Measurements from ENCODE around the gene PSMD13. TPM values are rescaled to one million over a fixed set of nuclear protein-coding genes. Genes with fewer than 3 reads are reported as not detected.

The PSMD13 gene
- total RNA-seq, 1 experiment from 2014 or later: 117 TPM

DNA sequence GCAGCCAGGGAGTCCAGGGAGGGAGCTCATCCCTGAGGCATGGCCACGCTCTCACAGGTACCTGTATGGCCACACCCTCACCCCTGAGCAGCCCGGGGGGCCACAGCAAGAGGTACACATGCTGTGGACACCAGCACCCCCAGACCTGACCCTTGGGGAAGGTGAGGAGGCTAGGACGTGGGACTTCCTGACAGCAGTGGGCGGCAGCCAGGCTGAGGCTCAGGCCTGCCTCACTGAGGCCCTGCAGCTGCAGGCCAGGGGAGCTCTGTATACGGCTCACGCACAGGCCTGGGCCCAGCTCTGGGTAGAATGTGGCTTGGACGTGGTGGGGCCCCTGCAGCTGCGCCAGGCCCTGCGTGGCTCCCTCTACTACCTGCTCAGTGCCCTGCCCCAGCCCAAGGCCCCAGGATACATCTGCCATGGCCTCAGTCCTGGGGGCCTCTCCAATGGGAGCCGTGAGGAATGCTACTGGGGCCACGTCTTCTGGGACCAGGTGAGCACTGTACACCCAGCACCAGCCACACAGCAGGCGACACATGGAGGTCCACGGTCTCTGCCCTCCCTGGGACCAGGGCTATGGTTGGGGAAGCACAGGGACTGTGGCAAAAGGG lies 54.0 kb downstream of the PSMD13 start:
- in situ Hi-C loops (cut with HindIII; ENCODE audit: low pct_unique_long_range_greater_than_20kb, low sequenced_read_pairs): no loop called here
- DNase-seq (ENCODE audit: low read depth): no peak

DNA sequence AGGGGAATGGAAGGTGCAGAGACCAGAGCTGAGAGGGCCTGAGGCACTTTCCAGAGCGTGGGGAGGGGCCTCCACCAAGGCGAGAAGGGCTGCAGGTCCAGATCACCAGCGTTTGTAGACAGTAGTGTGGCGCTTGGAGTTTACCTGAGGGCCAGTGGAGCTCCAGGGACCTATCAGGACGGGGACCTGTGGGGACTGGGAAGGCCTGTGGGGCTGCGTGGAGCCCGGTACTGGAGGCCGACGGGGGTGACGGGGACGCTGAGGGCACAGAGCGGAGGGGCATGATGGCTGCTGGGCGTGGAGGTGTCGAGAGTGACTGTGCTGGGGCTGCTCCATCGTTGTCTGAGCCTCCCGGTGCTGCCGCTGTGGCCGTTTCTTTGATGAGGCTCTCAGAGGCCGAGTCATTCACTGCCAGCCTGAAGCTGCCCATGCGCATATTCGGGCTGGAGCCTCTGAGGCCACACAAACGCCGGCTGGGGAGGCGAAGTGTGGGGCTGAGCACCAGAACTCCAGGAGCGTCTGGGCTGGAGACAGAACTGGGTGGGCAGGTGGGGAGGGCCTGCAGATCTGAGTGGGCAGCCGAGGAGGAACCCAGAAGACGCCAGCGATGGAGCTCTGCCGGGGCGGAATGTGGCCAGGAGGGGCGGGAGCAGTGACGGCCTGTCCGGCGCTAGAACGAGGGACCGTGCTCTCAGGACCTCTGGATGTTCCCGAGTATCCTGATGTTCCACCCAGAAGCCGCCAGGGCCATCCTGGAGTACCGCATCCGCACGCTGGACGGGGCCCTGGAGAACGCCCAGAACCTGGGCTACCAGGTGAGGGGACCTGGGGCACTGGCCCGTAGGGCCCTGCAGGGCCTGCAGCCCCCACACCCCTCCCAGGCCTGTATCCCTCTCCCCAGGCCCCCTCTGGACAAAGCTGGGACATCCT lies 54.8 kb downstream of the PSMD13 start:
- no peak for DNase-seq (ENCODE audit: low read depth)
- in situ Hi-C loops (cut with HindIII; ENCODE audit: low pct_unique_long_range_greater_than_20kb, low sequenced_read_pairs): no loop called here

DNA sequence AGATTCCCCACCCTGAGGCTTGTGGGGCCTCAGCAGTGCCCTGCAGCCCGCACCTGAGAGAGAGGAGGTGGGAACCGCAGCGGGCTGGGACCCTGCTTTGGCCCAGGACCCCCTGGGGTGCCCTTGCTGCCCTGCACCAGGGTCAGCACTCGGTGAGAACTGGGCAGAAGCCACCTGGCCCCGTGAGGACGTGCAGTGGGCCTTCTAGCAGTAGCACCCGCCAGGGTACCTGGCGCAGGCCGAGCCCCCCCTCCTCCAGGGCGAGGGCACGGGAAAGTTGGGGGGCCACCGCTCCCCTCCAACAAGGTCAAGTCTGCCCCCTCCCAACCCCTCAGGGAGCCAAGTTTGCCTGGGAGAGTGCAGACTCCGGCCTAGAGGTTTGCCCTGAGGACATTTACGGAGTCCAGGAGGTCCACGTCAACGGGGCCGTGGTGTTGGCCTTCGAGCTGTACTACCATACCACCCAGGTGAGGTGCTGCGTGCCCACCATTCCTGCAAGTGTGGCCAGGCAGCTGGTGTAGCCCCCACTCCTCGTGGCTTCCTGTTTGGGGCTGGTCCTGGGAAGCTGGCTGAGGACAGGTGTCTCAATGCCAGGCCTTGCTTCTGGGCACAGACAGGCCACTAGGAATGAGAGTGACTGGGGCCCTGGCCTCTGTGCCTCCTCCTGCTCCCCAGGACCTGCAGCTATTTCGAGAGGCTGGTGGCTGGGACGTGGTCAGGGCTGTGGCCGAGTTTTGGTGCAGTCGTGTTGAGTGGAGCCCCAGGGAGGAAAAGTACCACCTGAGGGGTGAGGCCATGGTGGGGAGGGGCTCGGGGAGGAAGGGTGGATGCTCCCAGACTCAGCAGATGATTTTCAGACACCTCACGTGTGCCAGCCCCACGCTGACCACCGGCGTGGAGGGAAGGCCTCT lies 55.7 kb downstream of the PSMD13 start:
- in situ Hi-C loops (cut with HindIII; ENCODE audit: low pct_unique_long_range_greater_than_20kb, low sequenced_read_pairs): no loop called here
- DNase-seq (ENCODE audit: low read depth): no peak

DNA sequence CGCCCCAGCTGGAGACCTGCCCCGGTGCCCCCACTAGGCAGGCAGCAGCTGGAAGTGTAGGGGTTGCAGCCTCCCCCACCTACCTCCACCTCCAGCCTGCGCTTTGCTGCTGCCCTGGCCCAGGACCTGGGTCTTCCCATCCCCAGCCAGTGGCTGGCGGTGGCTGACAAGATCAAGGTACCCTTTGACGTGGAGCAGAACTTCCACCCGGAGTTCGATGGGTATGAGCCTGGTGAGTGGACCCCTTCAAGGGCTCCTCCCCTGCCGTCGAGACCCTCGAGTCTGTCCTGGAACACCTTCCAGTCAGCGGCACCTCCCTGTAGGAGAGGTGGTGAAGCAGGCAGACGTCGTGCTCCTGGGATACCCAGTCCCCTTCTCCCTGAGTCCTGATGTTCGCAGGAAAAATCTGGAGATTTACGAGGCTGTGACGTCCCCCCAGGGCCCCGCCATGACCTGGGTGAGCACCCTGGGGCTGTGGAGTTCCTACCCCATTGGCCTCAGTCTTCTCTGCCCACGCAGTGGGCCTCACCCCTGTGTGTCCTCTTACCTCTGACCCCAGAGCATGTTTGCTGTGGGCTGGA lies 56.6 kb downstream of the PSMD13 start:
- DNase-seq (ENCODE audit: low read depth): no peak
- in situ Hi-C loops (cut with HindIII; ENCODE audit: low pct_unique_long_range_greater_than_20kb, low sequenced_read_pairs): no loop called here

DNA sequence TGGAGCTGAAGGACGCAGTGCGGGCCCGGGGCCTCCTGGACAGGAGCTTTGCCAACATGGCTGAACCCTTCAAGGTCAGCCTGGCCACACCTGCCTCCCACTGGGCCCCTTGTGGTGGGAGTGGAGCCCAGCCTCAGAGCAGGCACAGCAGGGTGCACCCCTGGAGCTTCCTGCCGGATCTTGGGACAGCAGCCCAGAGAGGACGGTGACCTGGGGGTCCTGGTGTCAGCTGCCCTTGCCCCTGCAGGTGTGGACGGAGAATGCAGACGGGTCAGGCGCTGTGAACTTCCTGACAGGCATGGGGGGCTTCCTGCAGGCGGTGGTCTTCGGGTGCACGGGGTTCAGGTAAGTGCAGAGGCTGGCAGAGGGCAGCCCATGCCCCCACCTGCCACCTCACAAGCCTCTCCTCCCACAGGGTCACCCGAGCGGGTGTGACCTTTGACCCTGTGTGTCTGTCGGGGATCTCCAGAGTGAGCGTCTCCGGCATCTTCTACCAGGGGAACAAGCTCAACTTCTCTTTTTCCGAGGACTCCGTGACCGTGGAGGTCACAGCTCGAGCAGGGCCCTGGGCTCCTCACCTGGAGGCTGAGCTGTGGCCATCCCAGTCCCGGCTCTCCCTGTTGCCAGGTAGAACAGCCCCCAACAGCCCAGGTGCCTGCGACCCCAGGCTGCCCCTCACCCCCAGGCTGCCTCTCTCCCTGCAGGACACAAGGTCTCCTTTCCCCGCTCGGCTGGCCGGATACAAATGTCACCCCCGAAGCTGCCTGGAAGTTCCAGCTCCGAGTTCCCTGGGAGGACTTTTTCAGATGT lies 57.3 kb downstream of the PSMD13 start:
- in situ Hi-C loops (cut with HindIII; ENCODE audit: low pct_unique_long_range_greater_than_20kb, low sequenced_read_pairs): no loop called here
- DNase-seq (ENCODE audit: low read depth): no peak

DNA sequence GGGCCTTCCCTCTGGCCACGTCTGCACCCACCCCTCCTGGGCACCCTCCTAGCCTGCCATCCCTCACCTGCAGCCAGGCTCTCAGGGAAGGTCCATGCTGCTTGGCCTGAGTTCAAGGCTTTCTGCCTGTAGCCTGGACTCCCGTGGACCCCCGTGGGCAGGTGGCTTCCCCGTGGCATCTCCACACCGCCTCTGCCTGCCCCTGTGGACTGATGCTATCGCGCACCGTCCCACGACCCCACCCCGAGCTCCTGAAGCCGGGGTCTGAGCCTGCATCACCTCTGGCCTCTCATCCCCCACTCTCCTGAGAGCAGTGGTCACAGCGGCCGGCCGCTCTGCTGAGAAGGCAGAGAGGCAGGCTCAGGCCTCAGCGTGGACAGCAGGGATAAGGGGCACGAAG lies 58.0 kb downstream of the PSMD13 start:
- in situ Hi-C loops (cut with HindIII; ENCODE audit: low pct_unique_long_range_greater_than_20kb, low sequenced_read_pairs): no loop called here
- no peak for DNase-seq (ENCODE audit: low read depth)

DNA sequence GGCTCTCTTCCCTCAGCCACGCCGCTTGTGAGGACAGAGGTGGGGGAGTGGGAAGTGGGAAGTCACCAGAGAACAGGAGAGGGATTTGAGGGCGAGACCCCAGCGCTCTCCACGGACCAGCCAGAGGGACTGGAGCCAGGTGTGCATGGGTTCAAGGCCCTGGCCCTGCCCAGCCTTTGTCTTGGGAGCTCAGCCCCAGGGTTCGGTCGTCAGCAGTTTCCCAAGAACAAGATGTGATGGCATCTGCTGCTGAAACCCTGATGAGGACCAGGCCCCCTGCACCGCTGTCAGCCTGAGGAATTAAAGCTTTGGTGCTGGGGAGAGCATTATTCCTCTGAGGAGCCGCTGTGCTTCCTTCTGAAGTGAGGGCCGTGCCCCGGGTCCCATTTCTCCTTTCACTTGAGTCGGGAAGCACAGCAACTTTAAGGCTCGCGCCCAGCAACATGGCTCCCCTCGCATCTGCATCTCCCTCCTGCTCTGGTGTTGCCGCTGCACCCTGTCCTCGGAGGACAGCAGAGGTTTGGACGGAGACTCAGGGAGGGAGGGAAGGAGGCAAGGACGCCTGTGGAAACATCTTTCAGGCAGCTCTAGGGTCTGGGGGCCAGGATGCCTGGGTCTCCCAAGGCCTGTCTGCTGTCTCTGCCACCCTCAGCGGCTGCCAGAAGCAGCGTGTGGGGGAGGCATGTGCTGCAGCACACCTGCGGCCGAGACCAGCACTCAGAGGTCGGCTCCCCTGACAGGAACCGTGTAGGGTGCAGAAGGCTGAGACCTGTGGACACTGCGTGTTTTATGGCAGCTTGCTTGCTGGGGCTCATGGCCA lies 58.8 kb downstream of the PSMD13 start:
- in situ Hi-C loops (cut with HindIII; ENCODE audit: low pct_unique_long_range_greater_than_20kb, low sequenced_read_pairs): no loop called here
- no peak for DNase-seq (ENCODE audit: low read depth)

DNA sequence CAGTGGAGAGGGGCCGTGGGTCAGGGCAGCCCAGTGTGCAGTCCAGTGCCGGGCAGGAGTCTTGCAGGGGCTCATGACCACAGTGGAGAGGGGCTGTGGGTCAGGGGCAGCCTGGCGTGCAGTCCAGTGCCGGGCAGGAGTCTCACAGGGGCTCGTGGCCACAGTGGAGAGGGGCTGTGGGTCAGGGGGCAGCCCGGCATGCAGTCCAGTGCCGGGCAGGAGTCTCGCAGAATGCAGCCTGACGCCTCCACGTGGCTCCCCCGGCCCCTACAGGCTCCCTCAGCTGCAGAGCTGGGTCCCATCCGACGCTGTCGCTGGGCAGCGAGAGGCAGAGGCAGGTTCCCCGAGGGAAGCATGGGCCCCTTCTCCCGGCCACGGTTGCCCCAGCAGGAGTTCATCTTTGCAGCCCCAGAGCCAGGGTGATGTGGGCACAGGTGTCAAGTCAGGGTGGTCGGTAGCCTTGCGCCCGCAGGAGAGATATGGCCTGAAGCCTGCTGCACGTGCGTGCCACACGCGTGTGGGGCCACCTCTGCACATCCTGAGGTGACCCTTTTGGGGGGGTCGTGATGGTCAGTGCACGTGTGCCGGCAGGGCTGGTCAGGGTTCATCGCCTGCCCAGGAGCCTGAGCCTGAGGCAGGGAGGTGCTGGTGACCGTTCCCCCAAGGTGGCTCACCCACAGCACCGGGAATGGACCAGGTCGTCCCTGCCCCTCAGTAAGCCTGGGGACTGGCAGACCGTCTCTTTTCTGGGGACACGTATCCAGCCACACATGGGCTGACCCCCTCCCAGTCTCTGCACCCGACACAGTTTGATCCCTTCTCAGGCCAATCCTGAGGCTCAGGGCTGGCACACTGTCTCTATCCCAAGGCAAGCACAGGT lies 59.6 kb downstream of the PSMD13 start:
- in situ Hi-C loops (cut with HindIII; ENCODE audit: low pct_unique_long_range_greater_than_20kb, low sequenced_read_pairs): no loop called here
- DNase-seq (ENCODE audit: low read depth): no peak

DNA sequence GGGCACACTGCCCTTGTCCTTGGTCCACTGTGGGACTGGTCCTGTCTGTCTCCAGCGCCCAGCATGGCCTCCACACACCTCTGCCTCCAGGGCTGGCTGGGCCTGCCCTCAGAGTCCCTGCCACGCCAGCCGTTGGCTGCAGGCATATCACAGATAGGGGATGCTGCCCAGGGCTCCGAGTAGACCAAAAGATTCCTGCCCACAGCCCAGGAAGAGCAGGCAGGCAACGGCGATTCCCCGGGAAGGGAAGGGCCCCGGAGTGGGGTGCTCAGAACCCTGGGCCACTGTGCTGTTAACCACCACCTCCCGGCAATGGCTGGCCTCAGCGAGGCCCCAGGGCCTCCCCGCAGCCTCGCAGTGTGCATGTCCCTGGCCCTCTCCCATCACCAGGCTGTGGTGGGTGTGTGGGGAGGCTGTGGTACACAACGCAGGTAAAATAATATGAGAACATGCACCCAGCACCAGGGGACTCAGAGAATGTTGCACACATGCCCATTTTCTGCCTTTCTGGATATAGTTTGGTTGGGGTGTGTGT lies 60.3 kb downstream of the PSMD13 start:
- in situ Hi-C loops (cut with HindIII; ENCODE audit: low pct_unique_long_range_greater_than_20kb, low sequenced_read_pairs): no loop called here
- no peak for DNase-seq (ENCODE audit: low read depth)

DNA sequence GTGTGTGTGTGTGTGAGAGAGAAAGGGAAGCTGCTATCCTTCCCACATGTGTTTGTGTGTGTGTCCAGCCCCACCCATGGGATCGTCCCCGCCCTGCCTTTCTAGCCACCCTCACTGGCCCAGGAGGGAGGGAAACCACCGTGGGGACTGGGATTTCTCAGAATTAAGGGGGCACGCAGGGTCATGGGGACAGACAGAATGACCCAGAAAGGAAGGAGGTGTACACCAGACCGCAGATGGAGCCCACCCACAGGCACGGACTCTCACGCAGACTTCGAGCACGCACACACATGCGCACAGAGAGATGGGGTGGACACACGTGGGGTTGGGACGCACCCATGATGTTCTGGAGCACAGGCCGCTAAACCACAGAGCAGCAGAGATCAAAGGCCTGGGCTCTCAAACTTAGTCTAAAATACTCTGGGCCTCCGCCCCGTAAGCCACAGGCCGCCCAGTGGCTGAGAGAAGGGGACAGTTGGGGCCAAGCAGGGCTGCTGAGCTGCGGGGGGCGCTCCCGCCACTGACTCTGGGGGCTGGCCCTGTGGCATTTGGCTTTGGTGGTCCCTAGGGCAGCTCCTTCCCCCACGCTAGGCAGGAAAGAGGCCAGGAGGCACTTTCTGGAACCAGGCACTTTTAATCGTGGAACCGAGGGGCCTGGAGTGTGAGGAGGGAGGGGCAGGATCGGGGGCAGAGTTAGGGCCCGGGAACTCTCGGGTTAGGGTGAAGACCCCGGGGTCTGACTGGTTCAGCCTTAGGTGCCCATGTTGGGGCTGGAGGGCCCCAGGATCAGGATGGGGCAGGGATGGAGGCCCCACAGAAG lies 61.0 kb downstream of the PSMD13 start:
- in situ Hi-C loops (cut with HindIII; ENCODE audit: low pct_unique_long_range_greater_than_20kb, low sequenced_read_pairs): no loop called here
- no peak for DNase-seq (ENCODE audit: low read depth)

DNA sequence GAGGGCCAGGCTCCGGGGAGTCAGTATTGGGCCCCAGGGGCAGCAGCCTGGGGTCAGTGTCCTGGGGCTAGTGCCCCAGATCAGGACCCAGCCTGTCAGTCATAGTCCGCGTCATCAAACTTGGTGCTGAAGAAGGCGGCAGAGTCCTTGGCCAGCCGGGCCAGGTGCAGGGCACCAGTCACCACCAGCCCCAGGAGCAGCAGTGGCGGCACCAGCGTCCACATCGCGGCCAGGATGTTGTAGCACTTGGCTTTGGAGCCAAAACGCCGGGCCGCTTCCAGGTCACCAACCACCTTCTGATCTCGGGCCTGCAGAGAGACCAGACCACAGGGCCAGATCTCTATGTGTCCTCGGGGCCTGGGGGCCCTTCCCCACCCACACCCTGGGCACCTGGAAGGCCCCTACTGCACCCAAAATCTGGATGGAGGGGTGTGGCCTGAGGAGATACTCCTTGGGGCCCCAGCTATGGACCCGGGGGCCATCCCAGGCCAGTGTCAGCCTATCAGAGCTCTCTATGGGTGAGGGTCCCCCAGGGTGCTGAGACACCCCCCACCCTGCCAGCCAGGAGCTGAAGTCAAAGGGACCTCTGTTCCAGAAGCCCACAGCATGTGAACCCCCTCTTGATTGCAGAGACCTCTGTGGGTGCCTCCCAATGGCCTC lies 61.8 kb downstream of the PSMD13 start:
- in situ Hi-C loops (cut with HindIII; ENCODE audit: low pct_unique_long_range_greater_than_20kb, low sequenced_read_pairs): no loop called here
- DNase-seq (ENCODE audit: low read depth): no peak

DNA sequence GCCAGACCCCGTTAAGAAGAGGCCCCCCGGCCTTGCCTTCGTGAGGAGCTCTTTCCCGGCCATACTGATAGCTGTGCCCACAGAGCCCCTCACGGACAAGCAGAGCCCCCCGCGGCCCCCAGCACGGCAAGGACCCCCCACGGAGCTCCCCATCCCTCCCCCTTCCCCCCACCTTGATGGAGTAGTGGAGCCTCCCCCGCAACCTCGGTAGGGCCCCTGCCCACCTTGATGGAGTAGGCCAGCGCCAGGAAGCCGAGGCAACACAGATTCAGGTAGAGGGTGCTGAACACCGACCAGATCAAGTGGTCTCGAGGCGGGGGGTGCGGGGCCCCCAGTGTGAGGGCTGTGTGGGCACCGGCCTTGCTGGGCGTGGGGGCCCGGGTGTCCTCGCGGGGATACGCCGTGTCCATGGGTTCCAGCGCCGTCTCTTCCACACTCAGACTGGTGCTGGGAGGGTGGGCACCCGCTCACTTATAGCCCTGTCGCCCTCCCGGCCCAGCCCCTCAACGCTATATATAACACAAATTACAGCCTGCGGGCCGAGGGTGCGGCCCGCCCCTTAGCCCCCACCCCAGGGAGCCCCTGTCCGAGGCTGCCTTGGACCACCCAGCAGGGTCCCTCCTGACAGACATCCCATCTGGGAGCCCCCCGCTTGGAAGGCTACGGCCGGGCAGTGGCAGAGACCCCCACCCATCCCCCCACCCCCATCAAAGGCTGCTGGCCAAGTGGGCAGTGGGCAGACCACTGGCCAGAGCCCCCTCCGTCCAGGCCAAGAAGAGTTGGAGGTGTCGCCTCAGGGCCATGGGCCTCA lies 62.5 kb downstream of the PSMD13 start, which contains the start of gene IFITM5:
Gene IFITM5 (minus strand): TSS at position 446 of the 811 bp plus-strand sequence. CDS start 36 bp downstream, at position 410.
- no peak for DNase-seq (ENCODE audit: low read depth)

DNA sequence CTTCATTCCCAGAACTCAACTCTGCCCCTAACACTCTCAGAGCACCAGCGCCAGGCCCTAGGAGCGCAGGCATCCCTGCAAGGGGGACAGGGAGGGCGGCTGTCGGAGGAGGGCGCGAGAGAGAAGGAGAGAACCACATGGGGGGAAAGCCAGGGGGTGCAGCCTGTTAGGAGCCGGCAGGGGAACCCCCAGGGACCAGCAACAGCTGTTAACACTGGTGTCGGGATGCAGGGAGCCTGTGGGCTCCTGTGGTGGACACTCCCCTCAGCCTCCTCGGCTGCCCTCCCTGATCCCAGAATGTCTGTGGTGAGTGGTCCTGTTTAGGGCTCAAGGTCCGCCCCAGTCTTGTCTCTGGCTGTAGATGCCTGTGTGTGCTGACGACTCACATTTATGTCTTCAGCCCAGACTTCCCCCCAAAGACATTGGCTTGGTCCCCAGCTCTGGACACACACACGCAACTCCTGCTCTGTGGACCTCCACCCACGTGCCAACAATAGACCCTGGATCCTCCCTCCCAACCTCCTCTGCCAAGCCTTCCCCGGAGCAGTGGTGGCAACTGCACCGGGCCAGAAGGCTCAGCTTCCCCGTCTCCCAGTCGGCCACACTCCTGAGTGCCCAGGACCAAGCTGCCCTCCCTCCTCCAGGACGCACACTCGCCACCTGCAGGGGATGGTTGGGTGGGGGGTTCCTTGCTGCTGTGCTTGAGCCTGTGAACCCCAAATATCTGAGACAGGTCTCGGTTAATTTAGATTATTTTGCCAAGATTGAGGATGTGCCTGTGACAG lies 63.4 kb downstream of the PSMD13 start:
- in situ Hi-C loops (cut with HindIII; ENCODE audit: low pct_unique_long_range_greater_than_20kb, low sequenced_read_pairs): no loop called here
- no peak for DNase-seq (ENCODE audit: low read depth)

More for the DNA sequence above, 62.5 kb downstream of the PSMD13 start, which contains the start of gene IFITM5:
- in situ Hi-C loops (cut with HindIII; ENCODE audit: low pct_unique_long_range_greater_than_20kb, low sequenced_read_pairs): no loop called here

Measured in Caki2 (cell line).